H1 (cell line): ENCODE results near the gene CNIH3. TPM values are rescaled to one million over a fixed set of nuclear protein-coding genes. Genes with fewer than 3 reads are reported as not detected.

Experiments
- CTCF ChIA-PET: fragments of 300-600 bp; sonication (Branson Sonifier 250); formaldehyde crosslinking; loops from one replicate; lab custom pipeline; 2021; ENCODE audit not compliant: partially characterized antibody; lab: Charles Lee
- POLR2A ChIA-PET: fragments of 300-600 bp; sonication (Branson Sonifier 250); formaldehyde crosslinking; loops from one replicate; lab custom pipeline; 2021; ENCODE audit warnings: inconsistent platforms; ENCODE audit not compliant: partially characterized antibody; lab: Charles Lee
- DNase-seq, 2 experiments: peaks; one replicate each; pipeline versions ENCODE4 v3.0.0 to v3.0.0-alpha.2; 2010 to 2022; ENCODE audit warnings: low spot score in 2 of 2, low read depth in 1 of 2, mixed read lengths in 1 of 2
- FAIRE-seq: peaks from 2 replicates; lab custom pipeline; 2011; peaks lifted over from hg19 to GRCh38; lab: Jason Lieb, UNC
- H2AFZ ChIP-seq: 2 replicates; pipeline ENCODE4 v1.8.1; 2012; ENCODE audit warnings: low read length, inconsistent platforms
- H2AK5ac ChIP-seq: 2 replicates; pipeline ENCODE4 v1.6.1; 2013; ENCODE audit warnings: low read depth, low read length
- H2BK120ac ChIP-seq: replicated peaks from 2 replicates; pipeline ENCODE3; 2013; ENCODE audit warnings: low read depth, low read length, inconsistent platforms
- H2BK12ac ChIP-seq: 2 replicates; pipeline ENCODE4 v1.6.1; 2013; ENCODE audit warnings: low read depth, low read length
- H2BK15ac ChIP-seq: 2 replicates; pipeline ENCODE4 v1.6.1; 2013; ENCODE audit warnings: low read length
- H2BK20ac ChIP-seq: 2 replicates; pipeline ENCODE4 v1.6.1; 2013; ENCODE audit warnings: low read length
- H2BK5ac ChIP-seq: 2 replicates; pipeline ENCODE4 v1.6.1; 2013; ENCODE audit warnings: low read depth, low read length
- H3K14ac ChIP-seq: 2 replicates; pipeline ENCODE4 v1.6.1; 2013; ENCODE audit warnings: inconsistent platforms; ENCODE audit not compliant: insufficient read length
- H3K18ac ChIP-seq: 2 replicates; pipeline ENCODE4 v1.6.1; 2013; ENCODE audit warnings: low read length; ENCODE audit errors: extremely low read depth
- H3K23ac ChIP-seq: 2 replicates; pipeline ENCODE4 v1.6.1; 2013; ENCODE audit warnings: inconsistent platforms; ENCODE audit not compliant: insufficient read length
- H3K23me2 ChIP-seq: 2 replicates; pipeline ENCODE4 v1.6.1; 2013; ENCODE audit warnings: low read depth, low read length
- H3K27ac ChIP-seq: 2 replicates; pipeline ENCODE4 v1.6.1; 2011; ENCODE audit warnings: low read depth, low read length, inconsistent platforms
- H3K27me3 ChIP-seq, 4 experiments: replicated peaks in 1 of 4; 1 replicate in 1 of 4; 2 replicates in 3 of 4; pipeline versions ENCODE4 v1.6.1 to v1.8.1; 2011 to 2013; ENCODE audit warnings: low read length in 3 of 4, mild to moderate bottlenecking in 3 of 4, inconsistent platforms in 2 of 4, mixed read lengths in 2 of 4, moderate library complexity in 1 of 4; ENCODE audit not compliant: control insufficient read depth in 3 of 4, insufficient read depth in 3 of 4; ENCODE audit errors: extremely low read depth in 1 of 4
- H3K36me3 ChIP-seq, 4 experiments: 2 replicates each; pipeline versions ENCODE4 v1.6.1 to v1.8.1; 2011 to 2013; ENCODE audit warnings: mild to moderate bottlenecking in 4 of 4, low read length in 3 of 4, moderate library complexity in 2 of 4, control low read depth in 1 of 4, inconsistent platforms in 1 of 4; ENCODE audit not compliant: insufficient read depth in 4 of 4, control insufficient read depth in 2 of 4
- H3K4ac ChIP-seq: replicated peaks from 2 replicates; pipeline ENCODE3; 2013; ENCODE audit warnings: low read length, low read depth, mixed read lengths, inconsistent platforms; ENCODE audit not compliant: insufficient read length
- H3K4me1 ChIP-seq, 4 experiments: replicated peaks in 1 of 4; 1 replicate in 1 of 4; 2 replicates in 3 of 4; pipeline versions ENCODE4 v1.6.1 to v1.8.1; 2011 to 2013; ENCODE audit warnings: low read length in 3 of 4, inconsistent platforms in 2 of 4, mixed read lengths in 1 of 4; ENCODE audit not compliant: insufficient read depth in 4 of 4, control insufficient read depth in 3 of 4
- H3K4me2 ChIP-seq, 2 experiments: 2 replicates each; pipeline versions ENCODE4 v1.6.1 to v1.8.1; 2011 to 2013; ENCODE audit warnings: low read depth in 2 of 2, low read length in 2 of 2, control low read depth in 1 of 2, inconsistent platforms in 1 of 2, mild to moderate bottlenecking in 1 of 2; ENCODE audit not compliant: insufficient read depth in 1 of 2
- H3K4me3 ChIP-seq, 4 experiments: fragments of 200-600, 300-600 bp in 1 of 4; sonication (generic), shearing (Covaris generic), sonication (Bioruptor Twin) in 1 of 4; 2 replicates each; pipeline versions ENCODE4 v1.5.1 to v1.8.1; 2011 to 2016; ENCODE audit warnings: low read length in 4 of 4, low read depth in 3 of 4, control low read depth in 2 of 4, inconsistent platforms in 2 of 4, mild to moderate bottlenecking in 2 of 4, mixed read lengths in 1 of 4, moderate library complexity in 1 of 4; ENCODE audit not compliant: insufficient read depth in 2 of 4; ENCODE audit errors: extremely low read depth in 1 of 4
- H3K56ac ChIP-seq: replicated peaks from 2 replicates; pipeline ENCODE3; 2013; ENCODE audit warnings: low read depth, mild to moderate bottlenecking, mixed read lengths, low read length, inconsistent platforms; ENCODE audit not compliant: insufficient read length
- H3K79me1 ChIP-seq: 2 replicates; pipeline ENCODE4 v1.6.1; 2013; ENCODE audit warnings: low read depth, low read length, control low read depth
- H3K79me2 ChIP-seq, 2 experiments: 2 replicates each; pipeline versions ENCODE4 v1.6.1 to v1.8.1; 2012 to 2013; ENCODE audit warnings: low read length in 2 of 2, mild to moderate bottlenecking in 2 of 2, inconsistent platforms in 1 of 2; ENCODE audit not compliant: insufficient read depth in 2 of 2, control insufficient read depth in 1 of 2
- H3K9ac ChIP-seq, 4 experiments: replicated peaks in 1 of 4; 1 replicate in 1 of 4; 2 replicates in 3 of 4; pipeline versions ENCODE4 v1.6.1 to v1.8.1; 2011 to 2013; ENCODE audit warnings: low read depth in 3 of 4, low read length in 3 of 4, control low read depth in 2 of 4, mild to moderate bottlenecking in 2 of 4, moderate library complexity in 2 of 4, inconsistent platforms in 1 of 4; ENCODE audit errors: extremely low read depth in 1 of 4
- H3K9me3 ChIP-seq, 2 experiments: 2 replicates each; pipeline versions ENCODE4 v1.6.1 to v1.8.1; 2012 to 2013; ENCODE audit warnings: mild to moderate bottlenecking in 2 of 2, moderate library complexity in 2 of 2, control low read depth in 1 of 2, inconsistent platforms in 1 of 2, low read depth in 1 of 2, low read length in 1 of 2, mixed read lengths in 1 of 2; ENCODE audit not compliant: insufficient read depth in 2 of 2
- H4K20me1 ChIP-seq, 2 experiments: replicated peaks in 1 of 2; 2 replicates each; pipeline versions ENCODE3 to v1.8.1; 2011 to 2013; ENCODE audit warnings: inconsistent platforms in 2 of 2, low read length in 2 of 2, mild to moderate bottlenecking in 1 of 2; ENCODE audit not compliant: insufficient read depth in 2 of 2, control insufficient read depth in 1 of 2
- H4K5ac ChIP-seq: 2 replicates; pipeline ENCODE4 v1.6.1; 2013; ENCODE audit warnings: low read length, low read depth, mixed read lengths, inconsistent platforms; ENCODE audit not compliant: insufficient read length
- H4K8ac ChIP-seq: 2 replicates; pipeline ENCODE4 v1.8.0; 2013; ENCODE audit warnings: mild to moderate bottlenecking, moderate library complexity, low read length, inconsistent platforms; ENCODE audit not compliant: insufficient read depth; ENCODE audit errors: extremely low read depth
- H4K91ac ChIP-seq: replicated peaks from 2 replicates; pipeline ENCODE3; 2013; ENCODE audit warnings: low read length, mixed read lengths, inconsistent platforms; ENCODE audit not compliant: insufficient read length
- ASH2L ChIP-seq: fragments of 200-600, 300-600 bp; sonication (generic); IDR thresholded peaks from one replicate; pipeline ENCODE4 v1.7.1; 2017; ENCODE audit warnings: low read length
- ATF3 ChIP-seq: IDR thresholded peaks from 2 replicates; pipeline ENCODE4 v1.6.1; 2011; ENCODE audit warnings: low read depth, mild to moderate bottlenecking, low read length; ENCODE audit not compliant: insufficient read depth
- CBX8 ChIP-seq: fragments of 300-800, 300-1000 bp; sonication (generic); IDR thresholded peaks from 2 replicates; pipeline ENCODE4 v1.7.1; 2016; ENCODE audit warnings: low read depth, low read length, borderline replicate concordance
- EP300 ChIP-seq, 2 experiments: IDR thresholded peaks; 1 replicate in 1 of 2; 2 replicates in 1 of 2; pipeline ENCODE4 v1.6.1; 2011 to 2012; ENCODE audit warnings: low read depth in 2 of 2, low read length in 2 of 2, mild to moderate bottlenecking in 2 of 2, borderline replicate concordance in 1 of 2, inconsistent platforms in 1 of 2, moderate library complexity in 1 of 2
- EZH2 ChIP-seq: fragments of 200-600 bp; sonication (generic); IDR thresholded peaks from 2 replicates; pipeline ENCODE4 v1.7.1; 2012; ENCODE audit warnings: low read depth, mild to moderate bottlenecking, moderate library complexity, low read length, inconsistent platforms; ENCODE audit not compliant: severe bottlenecking
- HDAC6 ChIP-seq: IDR thresholded peaks from one replicate; pipeline ENCODE4 v1.7.1; 2012; ENCODE audit warnings: low read depth, mild to moderate bottlenecking, inconsistent platforms, low read length, moderate library complexity
- JUN ChIP-seq: IDR thresholded peaks from 2 replicates; pipeline ENCODE4 v1.6.1; 2011; ENCODE audit warnings: low read depth, mild to moderate bottlenecking, improper control_type of control experiment, low read length
- SRF ChIP-seq: IDR thresholded peaks from 2 replicates; pipeline ENCODE4 v1.6.1; 2011; ENCODE audit warnings: mild to moderate bottlenecking, low read depth, low read length, moderate library complexity
- TAF1 ChIP-seq: IDR thresholded peaks from 2 replicates; pipeline ENCODE4 v1.6.1; 2011; ENCODE audit warnings: mild to moderate bottlenecking, low read depth, low read length
- WGBS, 2 experiments: shearing (Covaris generic) in 1 of 2; methylation state at CpG; one replicate each; pipeline versions ENCODE4 v1.1.6 to v1.1.7; 2013 to 2015; ENCODE audit warnings: low lambda C conversion rate in 2 of 2, mixed read lengths in 2 of 2, inconsistent platforms in 1 of 2, low coverage in 1 of 2, missing lambda C conversion rate in 1 of 2; ENCODE audit not compliant: insufficient replicate concordance in 2 of 2, insufficient coverage in 1 of 2, insufficient read length in 1 of 2; ENCODE audit errors: extremely low coverage in 1 of 2, missing lambda C conversion rate in 1 of 2; 5-methylcytosine and 5-hydroxymethylcytosine counted together
- polyA plus RNA-seq, 7 experiments: library from polyadenylated mRNA; depleted of rRNA in 3 of 7; stranded (reverse) in 5 of 7; unstranded in 2 of 7; fragments of >200 nt in 5 of 7; fragments of 200-250 nt in 2 of 7; gene quantifications; 1 replicate in 5 of 7; 2 replicates in 1 of 7; 4 replicates in 1 of 7; pipeline versions ENCODE4 v1.2.1 to v1.2.3, GENCODE V29; 2011 to 2013; ENCODE audit warnings: missing spikeins in 2 of 7, mixed read lengths in 2 of 7
- total RNA-seq: library from RNA; stranded (reverse); fragmentation: NEBNext Ultra II Directional; extraction: Animal tissue kit (Norgen Biotek cat#: 25700); gene quantifications from 2 replicates; pipeline ENCODE4 v1.2.1, GENCODE V29; 2021

CNIH3 gene
- total and polyA plus RNA-seq, 2 of the 8 experiments (the other 6 are each of a cell fraction or from before 2014, with no cell fraction given), result 3.7 to 5.6 TPM

- Histone ChIP-seq H3K9ac (no peak overlapping the region), H2BK5ac (no peak overlapping the region), H2AK5ac (no peak overlapping the region), H3K23ac (no peak overlapping the region), H3K4ac (no peak overlapping the region), H3K9me3 (no peaks in the 10 kb centered on the region), H3K14ac (no peak overlapping the region), H3K27ac (no peak overlapping the region), H2BK20ac (no peak overlapping the region), H3K4me3 (no peak overlapping the region), H3K23me2 (no peaks in the 10 kb centered on the region), H3K27me3 (no peaks in the 10 kb centered on the region), H4K5ac (no peak overlapping the region), H2BK12ac (no peak overlapping the region), H3K56ac (no peak overlapping the region), H3K18ac (no peak overlapping the region), H2AFZ (no peak overlapping the region), H3K4me1 (peaks cover 0 to 4% (median 0%) of the 10 kb centered on the region in 4 experiments; a peak in 2 of 7 replicates), H3K36me3 (no peaks in the 10 kb centered on the region), H3K79me1 (no peaks in the 10 kb centered on the region), H4K91ac (no peak overlapping the region), H3K4me2 (no peak overlapping the region), H4K8ac (no peak overlapping the region; the same call in 1 of the 2 replicates), H3K79me2 (no peaks in the 10 kb centered on the region), H4K20me1 (no peaks in the 10 kb centered on the region), H2BK15ac (no peak overlapping the region), H2BK120ac (no peak overlapping the region)
- WGBS, 2 experiments, result 93% methylated on average over 2 of the region's 2 CpGs; no CpG with 5 or more reads in 1 of the 2 experiments
- ChIA-PET CTCF (interaction anchor here (1.6 to 12.3 kb wide), 4 partner anchors 14 to 275 kb away, joined by 7 to 144 read pairs (median 53); no protein-coding TSS in a partner anchor), POLR2A (no interaction called here)
- no peak for DNase-seq
- FAIRE-seq, result no peak
- TF ChIP-seq HDAC6, result no peak
- no peak for TF ChIP-seq SRF
- TF ChIP-seq ASH2L, result no peak
- TF ChIP-seq ATF3, result no peak
- no peak for TF ChIP-seq JUN
- TF ChIP-seq EZH2, result no peak
- no peak for TF ChIP-seq EP300 (IDR thresholded peaks at IDR 0.05; ENCODE audit: borderline replicate concordance in 1 of 2, low read depth in 2 of 2, low read length in 2 of 2)
- no peak for TF ChIP-seq CBX8
- TF ChIP-seq TAF1, result no peak
Observed at GRCh38 chr1:224647449-224647848, 31.3 kb downstream of the CNIH3 start.
